ENCODE data around the gene BTN2A1.

Gene BTN2A1

GRCh38 chr6:26472549-26473290 lies 15.0 kb downstream of the BTN2A1 start:
- DNase-seq, result no peak

DNA sequence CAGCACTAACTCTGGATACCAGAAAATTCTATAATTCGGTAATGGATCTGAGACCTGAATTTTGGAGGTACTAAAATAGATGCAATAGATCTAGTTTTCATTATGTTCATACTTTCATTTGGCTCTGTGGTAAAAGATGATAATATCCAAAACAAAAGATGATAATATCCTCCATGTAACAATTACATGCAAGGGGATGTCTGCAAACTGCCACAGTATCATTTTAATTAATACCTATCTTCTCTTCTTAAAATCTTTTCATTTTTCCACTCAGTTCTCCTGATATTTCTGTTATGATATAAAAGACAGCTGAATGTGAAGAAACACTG lies 15.6 kb downstream of the BTN2A1 start:
- DNase-seq, result no peak

DNA sequence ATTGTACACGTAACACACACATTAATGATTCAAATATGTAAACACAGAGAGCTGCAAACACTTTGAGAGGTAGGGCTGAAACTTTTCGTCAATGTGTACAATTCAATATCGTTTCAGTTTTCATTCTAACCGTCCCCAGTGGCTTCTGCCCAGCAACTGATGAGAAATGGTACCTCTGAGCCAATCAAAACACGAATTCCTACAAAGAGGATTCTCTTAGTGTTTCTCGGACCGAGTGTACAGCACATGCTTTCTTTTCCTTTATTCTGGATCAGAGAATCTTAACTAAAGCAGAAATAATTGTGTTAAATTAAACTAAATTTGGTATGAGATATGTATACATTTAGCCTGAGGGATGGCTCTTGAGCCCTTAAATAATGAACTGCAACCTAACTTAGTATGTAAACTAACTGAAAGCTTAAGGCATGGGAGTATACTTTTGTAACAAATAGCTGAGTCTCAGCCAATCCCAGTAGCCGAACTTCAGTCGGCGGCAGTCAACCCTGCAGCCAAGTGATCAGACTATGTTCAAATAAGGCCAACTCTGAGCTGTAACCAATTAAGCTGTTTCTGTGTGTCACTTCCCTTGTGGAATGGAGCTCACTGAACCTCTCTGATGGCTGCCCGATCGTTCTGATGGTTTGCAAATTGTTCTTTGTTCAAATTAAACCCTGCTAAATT lies 16.1 kb downstream of the BTN2A1 start:
- peak; percentile 55 for DNase-seq

- DNase-seq, result no peak
Measured at GRCh38 chr6:26474439-26474881, 16.7 kb downstream of the BTN2A1 start.

- DNase-seq, result no peak
Measured at GRCh38 chr6:26475823-26476729, 18.3 kb downstream of the BTN2A1 start.

DNA sequence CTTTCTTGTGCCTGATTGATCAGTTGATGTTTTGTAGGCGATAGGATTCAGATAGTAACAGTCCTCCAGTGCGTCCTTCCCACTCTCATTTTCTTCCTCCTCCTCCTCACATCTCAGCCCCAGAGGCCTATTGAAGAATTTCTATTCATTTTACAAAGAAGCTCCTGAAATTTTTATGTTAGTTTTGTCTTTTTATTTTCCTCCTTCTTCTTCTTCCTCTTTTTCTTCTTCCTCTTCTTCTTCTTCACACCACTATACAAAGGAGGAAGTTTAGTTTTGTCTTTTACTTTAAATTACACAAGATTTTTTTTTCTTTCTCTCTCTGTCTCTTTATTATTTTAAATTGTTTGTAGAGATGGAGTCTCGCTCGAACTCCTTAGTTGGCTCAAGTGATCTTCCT lies 19.1 kb downstream of the BTN2A1 start:
- DNase-seq, result no peak

- no peak for DNase-seq
Measured at GRCh38 chr6:26477426-26477825, 19.7 kb downstream of the BTN2A1 start.

- DNase-seq, result no peak
Measured at GRCh38 chr6:26478100-26478984, 20.6 kb downstream of the BTN2A1 start.

- no peak for DNase-seq
Measured at GRCh38 chr6:26478985-26479278, 21.2 kb downstream of the BTN2A1 start.

GRCh38 chr6:26482338-26482737 lies 24.6 kb downstream of the BTN2A1 start:
- DNase-seq, result no peak

GRCh38 chr6:26483727-26484126 lies 26.0 kb downstream of the BTN2A1 start:
- no peak for DNase-seq

DNA sequence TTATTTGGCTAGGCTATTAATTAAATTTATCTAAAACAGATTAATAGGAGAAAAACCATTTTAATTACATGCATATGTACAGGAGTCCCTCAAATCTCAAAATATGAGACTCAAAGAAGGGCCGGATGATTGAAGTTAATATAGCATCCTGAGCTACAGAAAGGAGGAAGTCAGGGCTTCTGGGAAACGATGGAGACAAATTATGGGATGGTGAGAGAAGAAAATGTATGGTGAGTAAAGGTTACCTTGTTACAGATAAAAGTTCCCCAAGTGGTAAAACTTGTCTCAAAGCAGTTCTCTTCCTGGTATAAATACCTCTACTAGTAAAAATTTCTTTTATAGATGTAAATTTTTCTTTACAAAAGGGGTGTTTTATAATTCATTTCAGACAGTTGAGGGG lies 26.4 kb downstream of the BTN2A1 start:
- DNase-seq, result no peak

- no peak for DNase-seq
Measured at GRCh38 chr6:26485112-26485780, 27.5 kb downstream of the BTN2A1 start.

DNA sequence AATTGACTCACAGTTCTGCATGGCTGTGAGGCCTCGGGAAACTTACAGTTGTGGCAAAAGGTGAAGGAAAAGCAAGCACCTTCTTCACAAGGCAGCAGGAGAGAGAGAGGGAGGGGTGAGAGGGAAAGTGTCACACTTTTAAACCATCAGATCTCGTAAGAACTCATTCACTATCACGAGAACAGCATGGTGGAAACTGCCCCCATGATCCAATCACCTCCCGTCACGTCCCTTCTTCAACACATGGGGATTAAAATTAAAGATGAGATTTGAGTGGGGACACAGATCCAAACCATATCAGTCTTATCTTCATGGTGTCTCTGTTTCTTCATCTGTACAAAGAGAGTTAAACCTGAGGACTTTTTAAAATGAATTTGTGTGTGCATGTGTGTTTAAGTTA lies 28.6 kb downstream of the BTN2A1 start:
- no peak for DNase-seq

GRCh38 chr6:26487466-26487865 lies 29.7 kb downstream of the BTN2A1 start:
- no peak for DNase-seq

DNA sequence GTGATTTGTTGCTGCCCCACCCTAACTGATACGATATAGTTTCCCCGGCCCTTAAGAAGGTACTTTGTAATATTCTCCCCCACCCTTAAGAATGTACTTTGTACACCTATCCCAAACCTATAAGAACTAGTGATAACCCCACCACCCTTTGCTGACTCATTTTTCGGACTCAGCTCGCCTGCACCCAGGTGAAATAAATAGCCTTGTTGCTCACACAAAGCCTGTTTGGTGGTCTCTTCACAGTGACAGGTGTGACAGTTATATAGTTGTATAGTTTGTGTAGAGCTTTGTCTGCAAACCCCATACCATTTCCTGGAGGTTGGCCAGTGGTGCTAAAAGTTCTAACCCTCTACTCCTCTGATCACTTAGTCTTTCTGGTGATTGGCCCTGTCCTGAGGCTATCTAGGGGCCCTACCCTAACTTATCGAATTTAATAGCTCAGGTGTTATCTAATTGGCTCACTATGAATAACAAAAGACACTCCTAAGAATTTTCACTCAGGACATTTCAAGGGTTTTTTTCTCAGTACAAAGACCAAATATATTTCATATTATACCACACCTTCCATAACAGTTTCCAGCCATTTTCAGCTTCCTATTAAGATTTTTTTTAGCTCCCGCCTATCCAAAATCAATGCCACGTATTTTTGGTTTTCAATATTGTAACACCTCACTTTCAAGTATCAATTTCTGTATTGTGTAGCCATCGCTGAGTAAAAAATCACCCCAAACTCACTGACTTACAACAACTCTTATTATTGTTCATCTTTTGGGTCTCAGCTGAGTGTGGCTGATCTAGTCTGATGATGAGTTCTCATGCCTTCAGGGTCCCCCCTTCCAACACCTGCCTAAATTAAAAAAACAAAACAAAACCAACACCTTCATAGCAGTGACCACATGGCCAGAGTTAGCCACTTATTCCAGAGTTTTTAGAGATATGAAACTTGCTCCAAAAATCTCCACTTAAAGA lies 32.5 kb downstream of the BTN2A1 start:
- no peak for DNase-seq

DNA sequence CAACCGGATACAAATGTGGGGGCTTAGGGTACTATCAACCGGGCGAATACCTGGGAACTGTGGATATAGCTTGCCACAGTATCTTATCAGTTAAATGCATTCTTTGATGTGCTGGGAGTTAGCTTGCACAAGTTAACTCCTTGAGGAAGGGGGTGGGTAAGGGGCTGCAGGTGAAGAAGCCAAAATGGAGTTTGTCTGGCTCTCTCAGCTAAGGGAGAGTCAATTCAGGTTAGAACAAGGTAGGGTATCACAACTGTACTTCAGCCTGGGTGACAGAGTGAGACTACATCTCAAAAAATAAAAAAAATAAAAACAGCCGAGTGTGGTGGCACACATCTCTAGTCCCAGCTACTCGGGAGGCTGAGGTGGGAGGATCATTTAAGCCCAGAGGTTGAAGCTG lies 33.8 kb downstream of the BTN2A1 start:
- no peak for DNase-seq

DNA sequence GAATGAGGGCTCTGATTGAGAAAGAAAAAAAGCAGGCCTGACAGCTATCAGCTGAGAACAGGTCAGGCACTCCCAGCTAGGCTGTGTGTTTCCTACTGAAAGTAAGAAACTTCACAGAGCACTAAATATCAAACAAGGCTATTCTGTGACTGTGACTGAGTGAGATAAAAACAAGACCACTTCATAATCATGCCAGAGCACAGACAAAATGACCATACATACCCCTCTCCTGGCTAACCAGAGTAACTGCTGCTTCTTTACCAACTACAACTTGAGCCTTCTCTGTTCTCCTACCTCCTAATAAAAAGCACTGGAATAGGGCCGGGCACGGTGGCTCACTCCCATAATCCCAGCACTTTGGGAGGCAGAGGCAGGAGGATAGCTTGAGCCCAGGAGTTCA lies 35.5 kb downstream of the BTN2A1 start:
- no peak for DNase-seq

- DNase-seq, result no peak
Measured at GRCh38 chr6:26494117-26494516, 36.4 kb downstream of the BTN2A1 start.

GRCh38 chr6:26495281-26495680 lies 37.5 kb downstream of the BTN2A1 start:
- DNase-seq, result no peak

DNA sequence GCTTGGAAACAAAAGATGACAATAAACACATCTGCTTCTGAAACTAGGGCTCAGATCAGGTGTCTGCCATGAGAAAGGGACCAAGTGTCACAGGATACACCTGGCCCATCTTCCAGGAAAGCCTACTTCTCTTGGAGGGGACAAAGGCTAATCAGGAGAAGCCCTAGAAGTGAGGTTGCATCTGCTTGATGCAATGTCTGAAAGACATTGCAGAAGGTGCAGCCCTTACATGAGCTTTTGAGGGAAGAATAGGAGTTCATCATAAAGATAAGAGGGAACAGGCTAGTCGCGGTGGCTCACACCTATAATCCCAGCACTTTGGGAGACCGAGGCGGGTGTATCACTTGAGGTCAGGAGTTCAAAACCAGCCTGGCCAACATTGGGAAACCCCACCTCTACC lies 39.9 kb downstream of the BTN2A1 start:
- no peak for DNase-seq

All from activated CD4-positive, CD25-positive, alpha-beta regulatory T cell treated with anti-CD3 and anti-CD28 coated beads, Interleukin-2, amount 50 U/mL, for 72 hours (primary cell).